ENCODE data around the gene TAF15. TPM values are rescaled to one million over a fixed set of nuclear protein-coding genes. Genes with fewer than 3 reads are reported as not detected.
A peak's percentile ranks its signal among the peaks of the same experiment; 100 is the strongest.

Gene TAF15
- total RNA-seq, 1 donor from 2014 or later, result 72.8 TPM

- DNase-seq, result no peak
These were observed 12.0 kb downstream of the TAF15 start for GRCh38 chr17:35821308-35821707.

GRCh38 chr17:35825206-35825605, 15.9 kb downstream of the TAF15 start:
- no peak for DNase-seq

- no peak for DNase-seq
These were observed 31.8 kb downstream of the TAF15 start for GRCh38 chr17:35841101-35841500.

GRCh38 chr17:35841505-35841904, 32.2 kb downstream of the TAF15 start:
- DNase-seq, result peak; percentile 6

DNA sequence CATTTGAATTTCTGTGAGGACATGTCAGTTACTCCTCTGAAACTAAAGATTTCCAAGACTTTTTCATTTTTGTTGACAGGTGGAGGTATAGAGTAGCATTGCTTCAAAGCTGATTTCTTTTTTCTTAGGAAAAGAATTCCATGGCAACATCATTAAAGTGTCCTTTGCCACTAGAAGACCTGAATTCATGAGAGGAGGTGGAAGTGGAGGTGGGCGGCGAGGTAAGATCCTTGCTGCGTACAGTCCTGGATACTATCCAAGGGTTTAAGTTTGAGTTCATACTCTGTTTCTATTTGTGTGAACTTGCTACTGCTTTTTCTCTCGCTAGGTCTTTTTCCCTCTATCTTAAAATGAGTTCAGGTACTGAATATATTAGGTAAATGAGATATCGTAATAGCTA, 33.0 kb downstream of the TAF15 start:
- DNase-seq, result no peak

GRCh38 chr17:35843698-35844097, 34.4 kb downstream of the TAF15 start:
- no peak for DNase-seq

- no peak for DNase-seq
These were observed 35.3 kb downstream of the TAF15 start for GRCh38 chr17:35844547-35844946.

GRCh38 chr17:35846055-35846809, 36.9 kb downstream of the TAF15 start:
- no peak for DNase-seq

DNA sequence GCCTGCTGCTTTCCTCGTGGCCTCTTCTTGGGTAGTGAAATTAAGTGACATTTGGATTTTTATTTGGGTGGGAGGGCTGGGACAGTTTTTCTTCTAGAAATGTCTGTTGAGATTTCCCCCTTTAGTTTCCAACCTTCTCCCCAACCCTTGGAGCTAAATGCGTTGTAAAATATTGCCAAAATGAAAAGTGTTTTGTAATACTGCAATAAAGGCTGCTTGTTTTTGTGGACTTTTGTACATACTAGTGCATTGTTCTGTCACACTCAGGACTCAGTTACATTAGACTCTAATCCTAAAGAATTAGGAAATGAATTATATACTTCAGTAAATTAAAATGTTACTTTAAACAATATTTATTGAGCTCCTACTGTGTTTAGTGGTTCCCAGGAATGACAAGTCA, 37.7 kb downstream of the TAF15 start:
- DNase-seq, result no peak

DNA sequence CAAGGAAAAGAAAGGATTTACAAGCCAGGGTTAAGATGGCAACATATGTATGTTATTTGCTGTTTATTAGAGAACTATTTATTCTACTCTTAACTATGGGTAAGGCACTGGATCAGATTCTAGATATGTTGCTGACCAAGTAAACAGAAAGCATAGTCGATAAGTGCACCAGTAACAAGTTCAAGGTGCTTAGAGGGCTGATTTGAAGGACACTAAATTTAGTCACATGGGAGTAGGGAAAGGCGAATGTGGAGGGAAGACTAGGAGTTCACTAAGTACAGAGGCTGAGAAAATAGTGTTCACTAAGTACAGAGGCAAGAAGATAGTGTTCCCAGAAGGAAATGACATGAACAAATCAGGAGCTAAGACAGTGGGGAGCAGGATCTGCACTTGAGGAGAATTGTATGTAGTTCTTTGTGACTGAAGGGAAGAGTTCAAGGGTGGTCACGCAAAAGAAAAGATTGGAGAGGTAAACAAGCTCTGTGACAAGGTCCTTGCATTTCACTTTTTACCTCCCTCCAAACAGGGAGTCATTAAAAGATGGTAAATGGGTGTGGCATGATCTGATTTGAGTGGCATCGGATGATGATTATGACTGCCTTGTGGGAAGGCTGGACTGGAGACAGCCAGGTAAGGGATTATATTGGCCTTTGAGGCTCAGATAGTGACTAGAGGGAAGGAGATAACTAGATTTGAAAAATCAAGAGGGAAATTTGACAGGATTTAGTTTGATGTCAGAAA, 38.5 kb downstream of the TAF15 start:
- DNase-seq, result no peak

DNA sequence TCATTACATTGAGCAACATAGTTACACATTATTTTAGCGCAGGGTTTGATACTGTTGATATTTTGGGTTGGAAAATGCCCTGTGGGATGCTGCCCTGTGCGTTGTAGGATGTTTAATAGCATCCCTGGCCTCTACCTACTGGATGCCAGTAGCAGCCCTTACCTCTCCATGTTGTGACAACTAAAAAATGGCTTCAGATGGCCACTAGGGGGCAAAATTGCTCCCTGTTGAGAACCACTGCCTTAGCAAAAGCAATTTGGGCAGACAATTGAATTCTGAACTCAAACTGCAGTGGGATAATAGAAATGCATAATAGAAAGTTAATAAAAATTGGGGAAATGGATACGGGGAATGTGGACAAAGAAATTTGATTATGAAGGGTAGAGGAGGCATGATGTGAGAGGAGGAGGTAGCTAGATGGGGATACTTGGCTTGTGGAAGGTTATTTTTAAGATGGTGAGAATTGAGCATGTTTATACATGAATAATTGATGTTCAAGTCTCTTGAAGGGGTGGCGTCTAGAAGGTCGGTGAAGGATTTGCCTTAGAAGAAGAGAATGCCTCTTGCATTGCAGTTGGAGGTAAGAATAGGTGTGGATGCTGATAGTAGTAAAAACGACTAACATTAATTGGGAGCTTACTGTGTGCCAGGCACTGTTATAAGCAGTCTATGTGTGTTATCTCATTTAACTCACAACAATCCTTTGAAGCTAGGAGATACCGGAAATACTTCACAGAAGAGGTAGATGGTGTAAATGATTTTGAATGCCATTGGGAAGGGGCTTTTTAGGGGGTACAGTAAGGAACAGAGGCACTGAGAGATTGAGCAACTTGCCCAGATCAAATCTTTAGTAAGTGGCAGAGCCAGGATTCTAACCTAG, 40.4 kb downstream of the TAF15 start:
- DNase-seq, result peak; percentile 16

- no peak for DNase-seq
These were observed 46.7 kb downstream of the TAF15 start for GRCh38 chr17:35855965-35856364.

DNA sequence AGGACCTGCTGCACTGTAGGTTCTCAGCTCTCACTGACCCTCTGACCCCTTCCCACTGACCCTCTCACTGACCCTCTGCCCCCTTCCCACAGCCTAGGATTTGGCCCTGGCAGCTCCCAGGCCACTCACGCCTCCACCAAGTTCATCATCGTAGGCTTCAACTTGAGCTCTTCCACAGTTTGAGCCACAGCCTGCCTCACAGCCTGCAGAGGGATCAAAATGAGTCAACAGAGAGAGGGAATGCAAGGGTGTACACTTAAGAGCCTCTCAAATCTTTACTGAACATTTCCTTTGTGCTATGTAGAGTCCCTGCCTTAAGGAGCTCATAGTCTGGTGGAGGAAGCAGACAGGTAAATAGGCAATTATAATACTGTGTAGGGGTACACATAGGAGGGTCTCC, 47.3 kb downstream of the TAF15 start:
- DNase-seq, result no peak

DNA sequence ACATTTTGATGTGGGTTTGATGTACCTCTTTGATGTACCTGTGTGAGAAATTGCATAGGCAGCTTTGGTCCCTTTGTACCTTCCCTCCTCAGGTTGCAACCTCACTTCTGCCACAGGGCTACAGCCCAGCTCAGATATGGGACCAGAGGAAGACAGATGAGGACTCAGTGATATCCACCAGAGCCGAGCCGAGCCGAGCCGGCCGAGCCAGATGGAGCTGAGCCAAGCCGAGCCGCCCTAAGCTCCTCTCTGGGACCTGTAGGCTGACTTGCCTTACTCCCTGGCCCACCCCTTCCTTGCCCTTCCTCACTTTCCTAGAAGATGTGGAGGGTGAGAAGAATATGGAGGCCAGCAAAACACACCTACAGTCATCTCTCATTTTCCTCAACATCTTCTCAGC, 55.6 kb downstream of the TAF15 start:
- no peak for DNase-seq

- no peak for DNase-seq
These were observed 56.4 kb downstream of the TAF15 start for GRCh38 chr17:35865412-35866340.

DNA sequence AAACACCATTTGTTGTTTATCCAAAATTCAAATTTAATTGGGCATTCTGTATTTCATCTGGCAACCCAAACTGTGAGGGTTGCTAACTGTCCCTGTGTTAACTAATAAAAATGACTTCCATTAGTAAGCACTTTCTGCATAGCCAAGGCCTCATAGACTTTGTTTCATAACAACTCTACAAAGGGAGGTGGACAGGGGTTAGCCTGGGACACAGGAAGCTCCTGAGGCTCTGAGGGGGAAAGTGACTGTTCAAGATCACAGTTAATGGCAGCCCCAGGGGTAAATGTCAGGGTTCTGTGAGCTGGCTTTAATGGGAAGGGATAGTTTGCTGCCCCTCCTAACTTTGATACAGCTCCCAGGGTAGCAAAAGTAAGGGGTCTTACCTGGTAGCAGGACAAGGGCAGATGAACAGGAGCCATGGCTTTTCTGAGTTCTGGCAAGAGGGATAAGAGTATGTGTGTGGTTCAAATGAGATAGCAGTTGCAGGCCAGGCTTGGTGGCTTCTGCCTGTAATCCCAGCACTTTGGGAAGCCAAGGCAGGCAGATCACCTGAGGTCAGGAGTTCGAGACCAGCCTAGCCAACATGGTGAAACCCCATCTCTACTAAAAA, 57.2 kb downstream of the TAF15 start:
- DNase-seq, result no peak

- no peak for DNase-seq
These were observed 58.3 kb downstream of the TAF15 start for GRCh38 chr17:35867574-35867973.

DNA sequence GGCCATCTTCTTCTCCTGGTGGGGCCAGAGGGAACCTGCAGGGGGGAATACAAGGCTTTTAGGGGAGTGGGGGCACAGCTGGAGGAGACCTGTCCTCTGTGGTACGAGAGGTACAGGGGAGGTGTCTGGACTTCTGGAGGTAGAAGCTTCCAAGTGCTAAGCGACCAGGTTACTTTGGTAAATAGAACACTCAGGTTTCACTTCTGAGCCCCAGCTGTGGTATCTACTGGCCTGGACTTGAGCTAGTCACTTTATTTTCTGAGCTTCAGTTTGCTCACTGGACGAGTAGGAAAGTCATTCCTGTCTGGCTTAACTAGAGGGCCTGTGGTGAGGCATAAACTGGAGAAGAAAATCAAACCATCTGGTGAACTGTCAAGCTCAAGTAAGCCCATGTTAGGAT, 59.5 kb downstream of the TAF15 start, which contains the start of gene HEATR9:
Gene HEATR9 (minus strand): TSS at position 155 of the 400 bp plus-strand sequence. CDS start 149 bp downstream, at position 6.
- DNase-seq, result no peak

DNA sequence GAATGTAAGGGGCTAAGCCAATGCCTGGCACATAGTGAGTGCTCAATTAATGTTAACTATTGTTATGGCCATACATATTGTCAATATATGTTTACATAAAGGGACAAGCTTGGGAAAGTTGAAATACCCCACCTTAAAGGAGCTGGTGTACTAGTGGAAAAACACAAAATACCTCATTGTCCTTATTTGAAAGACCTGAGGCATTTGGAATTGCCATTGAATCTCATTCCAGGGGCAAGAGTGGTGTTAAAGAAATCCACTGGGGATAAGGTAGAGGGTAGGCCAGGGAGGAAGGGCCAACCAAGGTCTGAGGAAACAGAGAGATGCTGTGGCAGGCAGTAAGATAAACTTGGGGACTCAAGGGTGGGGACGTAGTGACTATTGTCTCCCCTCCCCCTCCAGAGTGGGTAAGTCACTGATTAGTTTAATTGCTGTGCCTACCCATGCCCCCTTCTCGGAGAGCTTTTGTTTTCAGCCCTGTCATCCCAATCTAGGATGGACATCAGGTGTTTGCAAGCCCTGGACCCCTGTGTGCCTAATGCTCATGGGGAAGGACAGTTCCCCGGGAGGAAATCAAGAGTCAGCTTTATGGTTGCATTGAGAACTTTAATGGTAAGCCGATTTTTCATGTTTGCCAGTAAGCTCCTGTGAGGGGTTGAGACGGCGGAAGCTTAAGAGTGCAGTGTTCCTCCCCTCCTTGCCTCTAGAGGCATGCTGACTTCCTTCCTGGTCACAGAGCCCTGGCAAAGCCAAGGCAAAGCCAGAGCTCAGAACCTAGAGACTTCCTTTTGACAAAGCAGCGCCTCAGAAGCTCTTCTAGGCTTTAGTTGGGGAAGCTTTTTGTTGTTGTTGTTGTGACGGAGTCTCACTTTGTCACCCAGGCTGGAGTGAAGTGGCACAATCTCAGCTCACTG, 61.9 kb downstream of the TAF15 start:
- no peak for DNase-seq

All from occipital lobe (tissue), 2 donors.